GM10248 (cell line): ENCODE data around the gene PCDH9.

Source experiments
- CTCF ChIA-PET: fragments of 300-600 bp; sonication (Branson Sonifier 250); formaldehyde crosslinking; extraction: SDS; loops from one replicate; lab custom pipeline; 2021; ENCODE audit warnings: antibody characterized with exemption; lab: Yijun Ruan, JAX
- POLR2A ChIA-PET: fragments of 350-650 bp; sonication (Branson Sonifier 250); formaldehyde crosslinking; extraction: SDS; loops from one replicate; lab custom pipeline; 2020; ENCODE audit warnings: antibody characterized with exemption; lab: Yijun Ruan, JAX
- DNase-seq: peaks from one replicate; pipeline ENCODE4 v3.0.0; 2012; ENCODE audit errors: extremely low spot score
- TF ChIP-seq, protein P1 (sequence below): IDR thresholded peaks from 2 replicates; pipeline ENCODE4 v1.5.1; 2012; ENCODE audit warnings: mild to moderate bottlenecking, low read depth; ENCODE audit errors: extremely low read depth, missing control alignments, control extremely low read depth

The PCDH9 gene

DNA sequence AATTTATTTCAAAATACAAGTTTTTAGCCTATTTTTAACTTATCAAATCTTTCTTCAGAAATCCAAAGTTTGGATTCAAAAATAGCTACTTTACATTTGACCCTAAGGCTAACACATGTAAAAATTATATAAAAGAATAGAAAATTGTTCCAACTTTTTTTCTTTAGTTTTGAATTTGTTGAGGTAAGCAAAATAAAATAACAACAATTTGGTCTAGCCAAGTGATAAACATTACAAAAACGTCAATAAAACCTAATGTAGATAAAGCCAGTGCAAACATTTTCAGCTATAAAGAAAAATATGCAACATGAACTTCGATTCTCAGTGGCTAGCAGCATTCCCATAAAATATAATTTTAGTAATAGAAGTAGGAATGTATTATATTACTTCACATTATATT, 400.3 kb downstream of the PCDH9 start:
- ChIA-PET CTCF (interaction anchor here (1.1 kb wide), 1 partner anchor 8 kb away, joined by 3 read pairs; no protein-coding TSS in a partner anchor), POLR2A (no interaction called here)
- DNase-seq, result no peak
- TF ChIP-seq, protein P1, sequence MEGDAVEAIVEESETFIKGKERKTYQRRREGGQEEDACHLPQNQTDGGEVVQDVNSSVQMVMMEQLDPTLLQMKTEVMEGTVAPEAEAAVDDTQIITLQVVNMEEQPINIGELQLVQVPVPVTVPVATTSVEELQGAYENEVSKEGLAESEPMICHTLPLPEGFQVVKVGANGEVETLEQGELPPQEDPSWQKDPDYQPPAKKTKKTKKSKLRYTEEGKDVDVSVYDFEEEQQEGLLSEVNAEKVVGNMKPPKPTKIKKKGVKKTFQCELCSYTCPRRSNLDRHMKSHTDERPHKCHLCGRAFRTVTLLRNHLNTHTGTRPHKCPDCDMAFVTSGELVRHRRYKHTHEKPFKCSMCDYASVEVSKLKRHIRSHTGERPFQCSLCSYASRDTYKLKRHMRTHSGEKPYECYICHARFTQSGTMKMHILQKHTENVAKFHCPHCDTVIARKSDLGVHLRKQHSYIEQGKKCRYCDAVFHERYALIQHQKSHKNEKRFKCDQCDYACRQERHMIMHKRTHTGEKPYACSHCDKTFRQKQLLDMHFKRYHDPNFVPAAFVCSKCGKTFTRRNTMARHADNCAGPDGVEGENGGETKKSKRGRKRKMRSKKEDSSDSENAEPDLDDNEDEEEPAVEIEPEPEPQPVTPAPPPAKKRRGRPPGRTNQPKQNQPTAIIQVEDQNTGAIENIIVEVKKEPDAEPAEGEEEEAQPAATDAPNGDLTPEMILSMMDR, result no peak

DNA sequence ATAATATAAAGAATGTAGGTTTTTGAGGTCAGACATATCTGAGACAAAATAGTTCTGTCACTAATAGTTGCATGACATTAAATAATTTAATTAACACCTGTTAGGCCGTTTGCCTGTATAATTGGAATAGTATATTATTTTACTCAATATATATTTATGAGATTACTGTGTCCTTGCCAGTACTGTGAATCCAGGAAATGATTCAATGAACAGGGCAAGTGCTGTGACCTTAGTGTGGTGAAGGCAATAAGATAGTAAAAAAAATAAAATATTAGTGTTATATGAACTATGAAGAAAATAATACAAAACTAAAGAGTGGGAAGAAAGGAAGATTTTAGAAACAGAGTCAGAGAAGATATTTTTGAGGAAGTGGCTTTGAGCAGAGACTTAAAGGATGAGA, 403.7 kb downstream of the PCDH9 start:
- TF ChIP-seq, protein P1, result no peak
- CTCF ChIA-PET, result no interaction called here
- no peak for DNase-seq
- POLR2A ChIA-PET, result no interaction called here

DNA sequence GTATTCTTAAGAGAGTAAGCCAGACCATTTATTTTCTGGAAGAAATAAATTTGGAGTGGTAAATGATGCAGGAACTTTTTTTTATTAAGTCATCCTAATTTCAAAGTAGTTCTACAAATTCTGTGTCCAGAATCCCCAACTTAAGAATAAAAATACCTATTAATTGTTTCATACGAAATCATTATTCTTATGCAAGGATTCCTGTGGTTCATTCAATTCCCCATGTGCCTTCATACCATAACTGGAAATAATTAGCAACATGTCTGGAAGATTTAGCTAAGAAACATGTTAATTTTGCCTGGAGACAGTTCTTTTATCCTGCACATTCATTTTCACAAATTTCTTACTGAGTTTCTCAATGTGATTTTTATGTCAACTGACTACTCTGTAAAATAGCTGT, 408.6 kb downstream of the PCDH9 start:
- TF ChIP-seq, protein P1, result no peak
- ChIA-PET CTCF (interaction anchor here (1.1 to 1.8 kb wide), 2 partner anchors 9 to 15 kb away, joined by 3 to 5 read pairs; no protein-coding TSS in a partner anchor), POLR2A (no interaction called here)
- no peak for DNase-seq

DNA sequence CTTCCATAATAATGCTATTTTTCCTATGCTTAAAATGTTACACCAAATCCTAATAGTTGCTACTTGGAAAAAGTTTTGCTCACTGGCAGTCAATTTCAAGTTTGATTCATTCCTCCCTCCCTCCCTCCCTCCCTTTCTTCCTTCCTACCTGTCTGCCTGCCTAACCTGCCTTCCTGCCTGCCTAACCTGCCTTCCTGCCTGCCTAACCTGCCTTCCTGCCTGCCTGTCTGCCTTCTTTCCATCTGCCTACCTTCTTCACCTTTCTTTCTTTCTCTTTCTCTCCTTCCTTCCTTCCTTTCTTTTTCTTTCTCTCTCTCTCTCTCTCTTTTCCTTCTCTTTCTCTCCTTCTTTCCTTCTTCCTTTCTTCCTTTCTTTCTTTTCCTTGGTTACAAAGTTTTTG, 418.7 kb downstream of the PCDH9 start:
- no peak for DNase-seq
- TF ChIP-seq, protein P1, result no peak
- ChIA-PET CTCF (no interaction called here), POLR2A (no interaction called here)

DNA sequence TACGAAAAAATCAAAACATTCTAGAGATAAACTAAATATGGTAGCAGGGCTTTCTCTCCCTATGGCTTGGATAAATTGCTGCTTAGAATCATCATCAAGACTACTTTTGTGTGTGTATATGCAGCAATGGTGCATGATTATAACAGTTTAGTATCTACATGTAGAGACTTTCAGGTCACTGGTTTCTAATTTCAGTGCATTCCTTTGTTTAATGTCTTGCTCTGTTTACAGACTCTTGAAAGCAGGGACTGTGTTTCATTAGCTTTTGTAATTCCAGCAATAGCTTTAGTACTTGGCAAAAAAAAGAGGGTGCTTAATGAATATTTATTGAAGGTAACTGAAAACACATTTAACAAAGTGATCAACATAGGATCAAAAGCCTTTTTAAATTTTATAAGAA, 420.7 kb downstream of the PCDH9 start:
- no peak for DNase-seq
- POLR2A ChIA-PET, result no interaction called here
- CTCF ChIA-PET, result no interaction called here
- TF ChIP-seq, protein P1, result no peak

DNA sequence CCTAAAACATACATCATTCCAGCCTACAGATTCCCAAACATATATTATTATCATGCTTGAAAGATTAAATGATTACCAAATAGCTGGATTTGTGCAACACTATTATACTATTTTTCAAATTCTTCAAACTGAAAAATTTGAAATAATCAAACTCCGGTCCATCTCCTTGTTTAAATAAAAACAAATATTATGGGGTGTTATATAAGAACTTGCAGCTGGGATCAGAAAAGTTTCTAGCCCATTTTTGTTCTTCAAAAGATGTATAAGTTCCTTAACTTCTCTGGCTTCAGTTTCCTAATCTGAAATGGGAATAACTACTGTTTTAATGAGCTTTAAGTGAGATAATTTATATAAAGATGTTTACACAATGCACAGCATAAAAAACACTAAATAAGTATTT, 422.9 kb downstream of the PCDH9 start:
- POLR2A ChIA-PET, result no interaction called here

More for the DNA sequence above, 422.9 kb downstream of the PCDH9 start:
- DNase-seq, result no peak
- CTCF ChIA-PET, result no interaction called here
- TF ChIP-seq, protein P1, result no peak
